ENCODE data around the gene CP. TPM values are rescaled to one million over a fixed set of nuclear protein-coding genes. Genes with fewer than 3 reads are reported as not detected.

The CP gene
- total and polyA plus RNA-seq, 10 donors = 16.1 to 121 (median 71.7) TPM

DNA sequence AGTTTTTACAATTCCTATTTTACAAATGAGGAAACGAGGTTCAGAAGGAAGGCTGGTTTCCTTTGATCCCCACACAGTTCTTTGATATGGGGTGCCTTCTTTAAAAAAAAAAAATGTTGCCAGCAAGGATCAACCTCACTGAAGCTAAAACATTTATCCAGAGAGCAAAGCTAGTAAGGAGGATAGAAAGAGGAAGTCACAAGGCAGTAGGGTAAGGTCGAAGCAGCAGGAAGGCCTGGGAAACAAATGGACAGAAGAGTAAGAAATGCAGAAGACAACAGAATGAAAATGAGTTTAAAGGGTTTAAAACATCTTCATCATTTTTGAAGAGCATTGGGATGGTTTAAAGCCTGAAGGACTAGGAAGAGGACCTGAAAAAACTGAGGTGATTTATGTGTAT, 30.6 kb upstream of the CP start:
- no peaks in the 10 kb centered on the region for H3K36me3 ChIP-seq
- TF ChIP-seq, protein P1, sequence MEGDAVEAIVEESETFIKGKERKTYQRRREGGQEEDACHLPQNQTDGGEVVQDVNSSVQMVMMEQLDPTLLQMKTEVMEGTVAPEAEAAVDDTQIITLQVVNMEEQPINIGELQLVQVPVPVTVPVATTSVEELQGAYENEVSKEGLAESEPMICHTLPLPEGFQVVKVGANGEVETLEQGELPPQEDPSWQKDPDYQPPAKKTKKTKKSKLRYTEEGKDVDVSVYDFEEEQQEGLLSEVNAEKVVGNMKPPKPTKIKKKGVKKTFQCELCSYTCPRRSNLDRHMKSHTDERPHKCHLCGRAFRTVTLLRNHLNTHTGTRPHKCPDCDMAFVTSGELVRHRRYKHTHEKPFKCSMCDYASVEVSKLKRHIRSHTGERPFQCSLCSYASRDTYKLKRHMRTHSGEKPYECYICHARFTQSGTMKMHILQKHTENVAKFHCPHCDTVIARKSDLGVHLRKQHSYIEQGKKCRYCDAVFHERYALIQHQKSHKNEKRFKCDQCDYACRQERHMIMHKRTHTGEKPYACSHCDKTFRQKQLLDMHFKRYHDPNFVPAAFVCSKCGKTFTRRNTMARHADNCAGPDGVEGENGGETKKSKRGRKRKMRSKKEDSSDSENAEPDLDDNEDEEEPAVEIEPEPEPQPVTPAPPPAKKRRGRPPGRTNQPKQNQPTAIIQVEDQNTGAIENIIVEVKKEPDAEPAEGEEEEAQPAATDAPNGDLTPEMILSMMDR (IDR thresholded peaks at IDR 0.05 in 8 of 11, conservative IDR thresholded peaks at IDR 0.05 in 3 of 11) = no peak
- TF ChIP-seq POLR2AphosphoS5 (IDR thresholded peaks at IDR 0.05) = no peak
- TF ChIP-seq POLR2A (IDR thresholded peaks at IDR 0.05) = no peak
- H3K9me3 ChIP-seq = no peaks in the 10 kb centered on the region
- H3K27ac ChIP-seq = no peak overlapping the region
- no peaks in the 10 kb centered on the region for H3K27me3 ChIP-seq (replicated peaks in 1 of 7)
- no peak for DNase-seq
- no peak overlapping the region for H3K4me3 ChIP-seq
- intact Hi-C loops (cut with DNase I; ENCODE audit: low total_unique reads) = no loop called here
- H3K4me1 ChIP-seq = peaks cover 7 to 22% (median 14%) of the 10 kb centered on the region in 6 donors
- 43 to 61% (median 51%) methylated on average over 2 of the region's 2 CpGs for WGBS, 5 donors

DNA sequence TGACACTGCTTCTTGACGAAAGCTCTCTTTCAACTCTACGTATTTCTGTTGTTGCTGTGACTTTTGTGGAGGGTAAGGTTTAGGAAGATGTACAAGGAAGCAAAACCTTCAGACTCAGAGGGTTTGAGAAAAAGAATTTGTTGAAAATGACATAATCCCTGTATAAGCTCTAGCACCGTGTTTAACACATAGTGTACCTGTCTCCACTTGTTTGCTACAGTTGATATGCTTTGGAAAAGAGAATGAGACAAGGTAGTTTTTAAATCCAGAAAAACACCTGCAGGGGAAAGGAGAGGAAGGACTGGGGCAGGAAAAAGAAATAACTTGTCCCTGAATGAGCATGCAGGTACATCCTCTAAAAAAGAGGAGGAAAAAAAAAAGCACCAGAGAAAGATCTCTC, 29.6 kb upstream of the CP start:
- no peak for TF ChIP-seq POLR2AphosphoS5 (IDR thresholded peaks at IDR 0.05)
- TF ChIP-seq, protein P1 (IDR thresholded peaks at IDR 0.05 in 8 of 11, conservative IDR thresholded peaks at IDR 0.05 in 3 of 11) = no peak
- TF ChIP-seq POLR2A (IDR thresholded peaks at IDR 0.05) = no peak
- H3K27me3 ChIP-seq (replicated peaks in 1 of 7) = no peaks in the 10 kb centered on the region
- WGBS, 5 donors = 91 to 99% (median 94%) methylated on average over 3 of the region's 3 CpGs
- DNase-seq = no peak
- H3K36me3 ChIP-seq = no peaks in the 10 kb centered on the region
- H3K4me3 ChIP-seq = no peak overlapping the region
- H3K9me3 ChIP-seq = no peaks in the 10 kb centered on the region
- intact Hi-C loops (cut with DNase I; ENCODE audit: low total_unique reads) = no loop called here
- no peak overlapping the region for H3K27ac ChIP-seq
- peaks cover 7 to 31% (median 20%) of the 10 kb centered on the region in 6 donors for H3K4me1 ChIP-seq

DNA sequence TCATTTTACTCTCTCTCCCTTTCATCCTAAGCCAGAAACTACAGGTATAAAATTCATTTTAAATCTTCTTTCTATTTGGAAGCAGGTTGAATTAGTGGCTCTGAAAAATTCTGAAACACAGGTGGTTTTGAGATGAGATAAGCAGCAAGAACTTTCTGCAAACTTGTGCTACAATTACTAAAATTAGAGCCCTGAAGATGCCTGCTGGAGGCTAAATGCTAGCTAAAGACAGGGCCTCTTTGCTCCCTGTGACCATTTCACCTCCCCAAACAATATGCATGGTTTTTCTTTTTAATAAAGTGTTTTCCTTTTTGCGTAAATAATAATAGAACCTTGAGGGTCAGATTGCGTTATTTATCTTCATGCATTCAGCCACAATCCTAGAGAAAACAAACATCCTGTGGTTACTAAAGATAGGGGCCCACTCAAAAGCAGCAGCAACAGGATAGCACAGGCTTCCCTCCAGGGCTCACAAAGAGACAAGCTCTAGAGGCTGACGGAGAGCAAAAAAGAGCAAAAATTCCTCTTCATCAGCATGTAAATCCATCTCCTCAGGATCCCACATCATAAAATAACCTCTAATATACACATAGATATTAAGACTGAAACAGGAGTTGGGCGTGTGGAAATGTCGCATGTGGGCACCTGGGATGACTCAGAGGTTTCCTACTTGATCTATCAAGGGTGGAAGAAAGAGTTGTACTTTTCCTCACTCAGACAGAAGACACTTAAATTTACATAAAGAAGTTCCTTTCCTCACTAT, 26.5 kb upstream of the CP start:
- H3K36me3 ChIP-seq = no peaks in the 10 kb centered on the region
- WGBS, 5 donors = 47 to 59% (median 55%) methylated on average over 5 of the region's 5 CpGs
- no peaks in the 10 kb centered on the region for H3K9me3 ChIP-seq
- no peaks in the 10 kb centered on the region for H3K27me3 ChIP-seq (replicated peaks in 1 of 7)
- no peak overlapping the region for H3K4me3 ChIP-seq
- intact Hi-C loops (cut with DNase I; ENCODE audit: low total_unique reads) = no loop called here
- peaks cover 24 to 62% (median 45%) of the 10 kb centered on the region in 6 donors for H3K4me1 ChIP-seq
- DNase-seq = no peak
- H3K27ac ChIP-seq = no peak overlapping the region
- TF ChIP-seq, protein P1 (IDR thresholded peaks at IDR 0.05 in 8 of 11, conservative IDR thresholded peaks at IDR 0.05 in 3 of 11) = no peak
- TF ChIP-seq POLR2AphosphoS5 (IDR thresholded peaks at IDR 0.05) = no peak
- TF ChIP-seq POLR2A (IDR thresholded peaks at IDR 0.05) = no peak

DNA sequence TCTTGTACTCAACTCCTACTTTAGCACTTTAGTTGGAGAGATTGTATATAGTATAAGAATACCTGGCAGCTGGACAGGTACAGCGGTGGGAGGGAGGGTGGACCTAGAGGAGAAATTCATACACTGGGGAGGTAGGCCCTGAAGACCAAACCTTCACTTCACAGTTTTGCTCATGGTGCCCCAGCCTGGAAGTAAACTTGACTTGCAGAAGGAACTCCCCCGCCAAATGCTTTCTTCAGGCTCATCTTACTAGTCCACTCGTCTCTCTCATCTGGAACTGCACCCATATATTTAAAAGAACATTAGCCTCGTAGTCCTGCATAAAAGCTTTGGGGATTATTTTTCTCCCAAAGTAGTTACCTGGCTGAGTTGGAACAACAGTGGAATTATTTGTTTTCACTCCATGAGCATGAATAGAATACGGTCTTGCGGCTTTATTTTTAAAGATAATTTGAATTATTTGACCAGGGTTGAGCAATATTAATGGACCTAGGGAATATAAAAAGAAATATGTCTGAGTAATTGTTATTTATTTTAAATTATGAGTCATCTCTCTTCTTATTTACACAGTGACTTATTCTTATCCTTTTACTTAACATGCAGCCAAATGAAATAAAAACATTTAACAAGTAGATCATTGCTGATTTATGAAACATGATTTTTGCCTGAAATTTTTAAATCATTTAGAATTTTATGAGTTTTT, 25.5 kb upstream of the CP start:
- Histone ChIP-seq H3K4me1 (peaks cover 24 to 61% (median 44%) of the 10 kb centered on the region in 6 donors), H3K9me3 (no peaks in the 10 kb centered on the region), H3K36me3 (no peaks in the 10 kb centered on the region), H3K27ac (no peak overlapping the region), H3K4me3 (no peak overlapping the region), H3K27me3 (replicated peaks in 1 of 7) (no peaks in the 10 kb centered on the region)
- WGBS, 5 donors = 87 to 95% (median 93%) methylated on average over 6 of the region's 6 CpGs
- DNase-seq = no peak
- TF ChIP-seq, protein P1 (IDR thresholded peaks at IDR 0.05 in 8 of 11, conservative IDR thresholded peaks at IDR 0.05 in 3 of 11) = no peak
- TF ChIP-seq POLR2A (IDR thresholded peaks at IDR 0.05) = no peak
- no peak for TF ChIP-seq POLR2AphosphoS5 (IDR thresholded peaks at IDR 0.05)
- intact Hi-C loops (cut with DNase I; ENCODE audit: low total_unique reads) = no loop called here

All from spleen (tissue), 11 donors.